GM18951 (cell line): ENCODE data around the gene INPP5A.

Experiments
- POLR2A ChIP-seq: IDR thresholded peaks from 4 replicates; pipeline ENCODE4 v1.6.1; 2011; ENCODE audit warnings: mild to moderate bottlenecking; ENCODE audit not compliant: insufficient read length, insufficient read depth; ENCODE audit errors: extremely low read depth
- in situ Hi-C: fragments of 300-500 bp; cut with MboI; formaldehyde crosslinking; loops from one replicate; pipeline ENCODE4 v1.12.0; 2022; ENCODE audit warnings: low sequenced_read_pairs, mixed read lengths, inconsistent platforms; ENCODE audit not compliant: unreplicated experiment

The INPP5A gene

DNA sequence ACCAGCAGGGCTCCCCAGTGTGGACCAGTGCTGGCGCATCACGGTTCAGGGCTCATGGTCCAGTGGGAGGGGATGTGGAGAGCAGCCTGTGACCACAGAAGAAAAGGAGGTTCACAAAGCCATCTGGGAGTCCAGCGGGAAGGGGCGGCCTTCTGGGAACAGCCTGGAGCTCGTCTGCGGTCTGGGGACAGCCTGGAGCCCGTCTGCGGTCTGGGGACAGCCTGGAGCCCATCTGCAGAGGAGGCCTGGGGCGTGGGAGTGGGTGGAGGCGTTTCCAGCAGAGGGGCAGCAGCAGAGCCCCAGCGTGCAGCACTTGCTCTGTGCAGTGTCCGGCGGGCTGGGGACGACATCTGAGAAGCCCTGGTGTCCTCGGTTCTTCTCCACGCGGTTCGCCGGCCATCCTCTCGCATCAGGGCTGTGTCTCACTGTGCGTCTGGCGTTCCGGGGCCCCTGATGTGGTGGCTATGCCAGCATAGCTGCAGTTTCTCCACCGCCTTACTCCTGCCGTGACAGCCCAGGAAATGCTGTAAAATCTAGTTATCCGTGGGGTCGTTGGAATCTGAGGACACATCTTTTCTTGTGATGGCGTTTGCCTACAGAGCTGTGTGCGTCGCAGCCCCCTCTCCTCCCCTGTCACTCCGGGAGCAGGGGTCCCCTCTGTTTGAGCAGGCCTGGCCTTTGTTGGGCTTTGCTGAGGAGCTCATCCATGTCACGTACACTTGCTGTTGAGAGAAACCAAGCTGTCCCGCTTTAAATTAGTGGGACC, 104.6 kb downstream of the INPP5A start:
- in situ Hi-C loops: no loop called here
- no peak for TF ChIP-seq POLR2A

DNA sequence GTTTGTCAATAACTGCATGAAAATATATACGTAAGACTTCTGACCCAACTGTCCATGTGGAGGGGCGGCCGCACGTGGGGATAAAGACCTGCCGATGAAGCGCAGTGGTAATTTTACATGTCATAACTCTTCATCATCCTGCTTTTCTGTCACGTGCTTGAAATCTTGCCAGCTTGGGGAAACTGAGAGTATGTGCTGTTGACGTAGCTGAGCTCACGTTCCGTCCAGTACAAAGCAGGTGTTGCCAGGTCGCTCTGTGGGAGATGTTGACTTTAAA, 105.1 kb downstream of the INPP5A start:
- in situ Hi-C loops: no loop called here
- no peak for TF ChIP-seq POLR2A

DNA sequence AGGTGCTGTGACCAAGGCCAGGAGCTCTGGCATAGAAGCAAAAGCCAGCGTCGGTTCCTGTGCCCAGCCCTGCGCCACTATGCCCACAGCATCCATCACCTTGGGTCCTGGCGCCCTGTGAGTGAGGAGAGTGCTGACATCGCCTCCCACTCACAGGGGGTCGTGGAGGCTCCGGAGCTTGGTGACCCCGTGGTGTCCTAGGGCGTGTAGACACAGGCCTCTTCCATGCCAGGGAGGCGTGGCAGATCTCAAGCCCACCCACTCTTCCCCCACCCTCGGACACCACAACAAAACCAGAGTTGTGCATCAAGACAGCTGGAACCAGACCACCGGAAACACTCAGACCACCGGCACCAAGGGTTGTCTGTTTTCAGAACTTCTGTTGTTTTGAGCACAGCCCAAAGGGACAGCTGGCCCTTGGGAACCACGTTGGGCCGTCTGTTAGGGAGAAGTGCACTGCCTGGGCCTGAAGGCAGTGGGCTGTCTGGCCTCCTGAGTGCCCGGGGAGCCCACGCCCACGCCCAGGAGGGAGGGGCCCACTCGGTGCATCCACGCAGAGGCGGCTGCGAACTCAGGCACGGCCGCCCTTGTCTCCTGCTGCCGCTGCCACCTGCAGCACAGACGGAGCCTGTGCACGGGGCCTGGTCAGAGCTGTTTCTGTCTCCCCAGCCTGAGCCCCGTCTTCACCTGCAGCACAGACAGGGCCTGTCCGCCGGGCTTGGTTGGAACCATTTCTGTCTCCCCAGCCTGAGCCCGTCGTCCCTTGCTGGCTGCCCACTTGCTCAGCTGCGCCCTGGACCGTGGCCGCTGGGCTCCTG, 106.3 kb downstream of the INPP5A start:
- TF ChIP-seq POLR2A: no peak
- in situ Hi-C loops: no loop called here

DNA sequence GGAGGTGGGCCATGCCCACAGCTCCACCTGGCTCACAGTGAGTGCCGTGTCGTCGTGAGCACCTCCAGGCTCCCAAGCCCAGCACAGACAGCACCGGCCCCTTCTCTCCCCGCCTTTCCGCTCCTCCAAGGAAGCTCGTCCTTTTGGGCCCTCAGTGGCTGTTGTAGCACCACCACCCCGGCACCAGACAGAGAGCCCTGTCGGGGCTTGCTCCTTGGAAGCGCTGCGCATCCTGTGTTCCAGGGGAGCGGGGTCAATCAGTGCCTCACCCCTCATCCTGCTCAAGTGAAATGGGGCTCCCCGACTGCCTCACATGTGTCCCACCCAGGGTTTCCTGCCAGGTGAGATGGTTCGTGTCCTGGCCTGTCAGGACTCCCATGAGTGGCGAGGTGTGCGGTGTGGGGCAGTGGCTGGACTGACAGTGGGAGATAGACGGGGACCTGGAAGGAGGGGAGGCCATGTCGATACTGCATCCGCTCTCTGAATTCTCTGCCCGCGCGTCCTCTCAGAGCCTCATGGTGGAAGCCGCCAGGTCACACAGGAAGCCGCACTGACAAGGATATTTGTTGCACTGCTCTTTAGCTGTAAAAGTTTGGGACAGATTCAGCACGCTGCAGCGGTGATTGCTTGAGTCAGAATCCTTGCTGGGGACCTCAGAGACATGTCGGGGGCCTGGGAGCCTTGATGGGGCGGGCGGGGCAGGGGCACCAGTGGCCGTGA, 107.1 kb downstream of the INPP5A start:
- no peak for TF ChIP-seq POLR2A
- in situ Hi-C loops: no loop called here

DNA sequence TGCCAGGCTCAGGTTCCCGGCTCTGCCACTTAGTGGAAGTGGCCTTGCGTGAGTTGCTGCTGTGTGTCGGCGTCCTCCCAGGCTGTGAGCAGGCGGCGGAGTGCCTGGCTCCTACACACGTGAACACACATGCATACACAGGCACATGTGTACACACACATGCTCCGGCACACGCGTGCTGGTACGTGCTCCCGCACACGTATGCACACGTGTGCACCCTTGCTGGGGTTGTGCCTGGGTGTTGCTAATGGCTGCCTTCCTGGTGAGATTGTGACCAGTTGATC, 107.6 kb downstream of the INPP5A start:
- in situ Hi-C loops: no loop called here
- no peak for TF ChIP-seq POLR2A

DNA sequence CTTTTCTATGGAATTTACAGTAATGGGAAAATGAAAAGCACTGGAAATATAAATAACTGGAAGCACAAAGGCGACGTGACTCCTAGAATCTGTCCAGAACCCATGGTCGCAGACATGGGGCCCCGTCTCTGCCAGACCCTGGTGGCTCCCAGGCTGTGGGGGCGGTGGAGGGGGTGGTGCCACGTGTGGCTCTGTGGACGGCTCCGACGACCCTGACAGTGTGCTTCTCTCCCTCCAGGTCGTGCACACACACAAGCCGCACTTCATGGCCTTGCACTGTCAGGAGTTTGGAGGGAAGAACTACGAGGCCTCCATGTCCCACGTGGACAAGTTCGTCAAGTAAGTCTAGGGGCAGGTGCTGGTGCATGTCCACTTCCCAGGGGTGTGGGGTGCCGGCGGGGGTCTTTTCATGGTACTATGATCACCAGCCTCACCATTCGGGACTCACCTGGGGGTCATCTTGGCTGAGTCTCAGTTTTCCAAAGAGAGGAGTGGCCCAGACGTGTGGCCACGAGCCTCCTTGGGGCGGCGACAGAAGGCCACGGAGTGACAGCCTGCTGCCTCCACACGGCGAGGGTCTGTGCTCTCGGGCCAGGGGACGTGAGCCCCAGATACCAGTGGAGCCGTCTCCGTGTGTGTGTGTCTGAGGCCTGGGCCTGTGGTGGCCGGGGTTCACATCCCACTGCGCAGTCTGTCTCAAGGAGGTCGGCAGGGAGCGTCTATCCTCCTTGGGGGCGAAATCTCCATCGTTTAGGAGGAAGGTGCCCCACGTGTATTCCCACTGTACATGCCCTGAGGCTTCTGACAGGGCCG, 108.2 kb downstream of the INPP5A start:
- in situ Hi-C loops: no loop called here
- TF ChIP-seq POLR2A: no peak

DNA sequence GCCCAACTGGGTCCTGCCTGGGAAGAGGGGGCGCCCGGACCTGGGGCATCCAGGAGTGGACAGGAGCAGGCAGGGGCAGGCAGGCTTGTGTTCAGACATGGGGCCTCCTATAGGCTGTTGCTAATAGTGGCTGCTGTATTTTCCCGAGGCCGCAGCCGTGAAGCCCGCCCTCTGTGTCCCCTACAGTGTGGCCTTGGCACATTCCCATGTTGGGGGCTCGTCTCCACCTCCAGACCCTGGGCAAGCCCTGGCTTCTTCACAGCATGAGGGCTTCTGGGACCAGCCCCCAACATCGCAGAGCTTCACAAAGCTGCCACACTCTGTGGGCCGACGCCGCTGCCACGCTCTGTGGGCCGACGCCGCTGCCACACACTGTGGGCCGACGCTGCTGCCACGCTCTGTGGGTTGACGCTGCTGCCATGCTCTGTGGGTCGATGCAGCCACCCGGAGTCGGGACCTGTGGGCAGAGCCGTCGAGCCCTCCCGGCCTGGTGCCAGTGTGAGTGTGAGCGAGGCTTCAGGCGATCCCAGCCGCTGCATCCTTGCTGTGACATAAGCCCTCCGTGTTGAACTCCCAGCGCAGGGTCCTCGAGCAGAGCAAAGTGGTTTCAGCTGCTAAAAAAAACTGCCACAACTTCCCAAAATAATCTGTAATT, 109.0 kb downstream of the INPP5A start:
- TF ChIP-seq POLR2A: no peak
- in situ Hi-C loops: no loop called here

DNA sequence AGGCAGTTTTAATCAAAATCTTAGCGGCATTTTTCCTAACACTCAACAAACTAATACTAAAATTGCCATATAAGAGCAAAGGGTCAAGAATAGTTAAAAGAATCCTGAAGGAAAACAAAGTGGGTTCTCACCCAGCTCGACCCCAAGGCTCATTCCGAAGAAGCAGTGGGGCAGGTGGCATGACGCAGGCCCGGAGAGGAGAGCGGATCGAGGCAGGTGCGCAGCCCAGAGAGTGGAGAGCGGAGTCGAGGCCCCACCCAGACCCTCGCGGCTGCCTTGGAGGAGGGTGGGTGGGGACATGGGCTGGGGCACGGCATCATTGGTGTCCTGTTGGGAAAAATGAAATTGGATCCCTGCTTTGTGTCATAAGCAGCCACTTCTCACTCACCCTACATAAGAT, 109.8 kb downstream of the INPP5A start:
- in situ Hi-C loops: no loop called here
- TF ChIP-seq POLR2A: no peak

DNA sequence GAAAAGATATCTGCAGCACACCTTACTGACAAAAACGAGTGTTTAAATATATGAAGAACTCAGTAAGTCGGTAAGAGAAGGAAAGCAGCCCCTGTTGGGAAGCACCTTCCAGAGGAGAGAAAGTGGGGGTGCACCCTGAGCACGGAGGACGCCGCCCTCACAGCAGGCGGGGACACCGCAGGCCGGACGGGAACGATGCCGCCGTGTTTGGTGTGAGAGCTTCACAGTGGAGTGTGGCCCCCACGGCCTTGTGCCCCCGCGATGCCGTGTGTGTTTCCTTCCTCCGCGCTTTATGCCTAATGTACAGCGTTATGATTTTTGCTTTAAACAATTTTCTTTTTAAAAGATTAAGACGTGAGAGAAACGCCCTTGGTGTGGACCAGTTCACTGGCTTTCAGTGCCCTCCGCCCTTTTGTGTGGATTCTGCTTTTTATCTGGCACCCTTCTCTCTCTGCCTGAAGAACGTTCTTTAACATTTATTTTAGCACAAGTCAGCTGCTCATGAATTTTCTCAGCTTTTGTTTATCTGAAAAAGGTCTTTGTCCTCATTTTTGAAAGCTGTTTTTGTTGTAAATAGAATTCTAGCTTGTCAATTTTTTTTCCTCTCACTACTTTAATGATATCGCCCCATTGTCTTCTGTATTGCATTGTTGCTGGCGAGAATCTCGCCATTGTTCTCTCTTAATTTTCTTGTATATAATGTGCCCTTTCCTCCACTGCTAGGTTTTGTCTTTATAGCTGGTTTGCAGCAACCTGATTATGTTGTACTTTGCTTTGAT, 110.7 kb downstream of the INPP5A start:
- in situ Hi-C loops: no loop called here
- no peak for TF ChIP-seq POLR2A

DNA sequence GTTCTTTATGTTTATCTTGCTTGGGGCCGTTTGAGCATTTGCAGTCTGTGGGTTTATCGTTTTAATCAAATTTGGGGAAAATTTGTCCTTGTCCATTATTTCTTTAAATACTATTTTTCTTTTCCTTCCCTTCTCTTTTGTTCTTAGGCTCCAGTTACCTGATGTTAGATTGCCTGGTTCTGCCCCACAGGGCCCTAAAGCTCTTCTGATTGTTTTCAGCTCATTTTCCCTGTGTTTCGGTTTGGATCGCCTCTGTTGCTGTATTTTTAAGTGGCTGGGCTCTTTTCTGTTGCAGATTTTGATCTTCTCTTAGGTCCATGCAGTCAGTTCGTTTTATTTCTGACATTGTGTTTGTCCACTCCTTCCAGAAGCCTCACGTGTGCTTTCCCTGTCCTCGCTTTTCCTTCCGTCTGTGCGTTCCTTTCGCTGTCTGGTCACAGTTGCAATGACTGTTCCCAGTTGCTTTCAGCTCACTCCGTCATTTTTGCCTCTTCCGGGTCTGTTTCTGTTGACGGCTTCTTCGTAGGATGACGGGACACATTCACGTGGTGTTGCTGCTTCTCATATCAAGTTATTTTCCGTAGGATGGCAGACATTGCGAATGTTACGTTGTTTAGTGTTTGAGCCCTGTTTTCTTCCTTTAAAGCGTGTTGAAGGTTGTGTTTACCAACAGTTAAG, 111.4 kb downstream of the INPP5A start:
- TF ChIP-seq POLR2A: no peak
- in situ Hi-C loops: no loop called here

DNA sequence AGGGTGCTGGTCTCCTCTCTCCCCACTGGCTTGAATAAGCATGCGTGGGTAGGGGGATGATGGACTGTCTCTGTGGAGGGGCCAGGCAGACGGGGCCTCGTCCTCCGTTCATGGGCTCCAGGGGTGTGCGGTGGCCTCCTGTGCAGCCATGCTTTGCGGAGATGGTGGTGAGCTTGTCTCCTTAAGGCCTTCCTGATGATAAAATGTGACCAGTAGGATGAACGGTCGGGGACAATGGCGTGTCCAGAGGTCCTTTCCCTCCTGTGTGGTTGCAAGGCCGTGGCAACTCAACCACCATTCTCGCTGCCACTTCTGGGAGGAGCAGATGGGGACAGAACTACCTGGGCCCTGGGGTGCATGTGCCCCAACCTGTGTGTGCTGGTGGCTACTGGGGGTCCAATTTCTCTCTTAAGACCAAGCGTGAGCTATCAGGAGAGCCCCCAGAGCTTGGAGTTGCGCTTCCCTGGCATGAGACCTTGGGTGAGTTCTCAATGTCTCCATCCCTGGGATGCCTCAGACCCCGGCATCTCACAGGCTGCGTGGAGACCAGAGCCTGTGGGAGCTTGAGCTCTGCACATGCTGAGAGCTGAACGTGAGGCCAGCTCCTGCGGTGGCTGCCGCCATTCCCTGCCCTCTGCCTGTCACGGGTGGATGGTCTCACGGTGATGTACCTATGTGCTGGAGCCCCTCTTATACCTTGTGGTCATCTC, 112.2 kb downstream of the INPP5A start:
- in situ Hi-C loops: no loop called here
- no peak for TF ChIP-seq POLR2A
